NCI-H128 (cell line): ENCODE measurements around the gene TMEM271.

ENCODE experiments used
- DNase-seq: peaks from one replicate; lab custom pipeline; 2025; ENCODE audit not compliant: unreplicated experiment; lab: John Stamatoyannopoulos, UW

TMEM271 gene

DNA sequence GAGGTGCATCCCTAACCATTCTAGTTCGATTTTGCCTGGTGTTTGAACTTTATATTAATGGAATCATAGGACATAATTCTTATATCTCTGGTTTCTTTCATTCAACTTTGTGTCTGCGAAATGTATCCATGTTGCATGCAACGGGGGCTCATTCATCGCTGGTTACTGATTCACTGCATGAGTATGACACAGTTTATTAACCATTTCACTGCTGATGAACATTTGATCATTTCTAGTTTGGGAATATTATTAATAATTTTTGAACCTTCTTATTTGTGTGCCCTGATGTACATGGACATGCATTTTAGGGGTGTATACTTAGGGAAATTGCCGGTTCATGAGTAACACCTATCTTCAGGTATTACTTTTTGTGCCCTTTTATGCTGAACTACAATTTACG lies 5.1 kb upstream of the TMEM271 start:
- DNase-seq = no peak

DNA sequence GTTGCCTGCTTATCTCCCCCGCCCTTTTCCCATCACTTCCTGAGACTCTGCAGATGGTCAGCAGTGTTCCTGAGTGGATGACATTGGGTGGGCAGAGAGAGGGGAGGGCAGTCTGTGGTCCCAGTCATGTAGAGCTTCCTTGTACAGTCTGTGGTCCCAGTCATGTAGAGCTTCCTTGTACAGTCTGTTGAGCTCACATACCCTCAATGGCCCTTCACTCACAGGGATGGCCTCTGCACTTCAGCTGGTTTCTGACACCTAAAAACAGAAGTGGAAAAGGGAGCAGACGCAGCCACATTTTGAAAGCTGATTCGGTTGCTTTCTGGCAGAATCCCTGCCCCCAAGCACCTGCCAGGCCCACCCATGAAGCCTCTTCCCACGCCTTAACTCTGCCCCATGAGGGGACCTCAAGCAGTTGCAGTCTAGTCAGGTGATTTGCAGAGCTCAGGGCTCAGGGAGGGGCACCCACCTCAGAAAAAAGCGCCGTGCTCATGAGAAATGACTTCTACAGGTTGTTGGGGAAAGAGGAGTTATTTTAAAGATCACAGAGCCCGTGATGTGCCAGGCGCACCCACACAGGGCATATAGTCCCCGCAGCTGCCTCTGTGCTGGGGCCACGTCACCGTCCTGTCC lies 3.6 kb upstream of the TMEM271 start:
- DNase-seq = no peak

DNA sequence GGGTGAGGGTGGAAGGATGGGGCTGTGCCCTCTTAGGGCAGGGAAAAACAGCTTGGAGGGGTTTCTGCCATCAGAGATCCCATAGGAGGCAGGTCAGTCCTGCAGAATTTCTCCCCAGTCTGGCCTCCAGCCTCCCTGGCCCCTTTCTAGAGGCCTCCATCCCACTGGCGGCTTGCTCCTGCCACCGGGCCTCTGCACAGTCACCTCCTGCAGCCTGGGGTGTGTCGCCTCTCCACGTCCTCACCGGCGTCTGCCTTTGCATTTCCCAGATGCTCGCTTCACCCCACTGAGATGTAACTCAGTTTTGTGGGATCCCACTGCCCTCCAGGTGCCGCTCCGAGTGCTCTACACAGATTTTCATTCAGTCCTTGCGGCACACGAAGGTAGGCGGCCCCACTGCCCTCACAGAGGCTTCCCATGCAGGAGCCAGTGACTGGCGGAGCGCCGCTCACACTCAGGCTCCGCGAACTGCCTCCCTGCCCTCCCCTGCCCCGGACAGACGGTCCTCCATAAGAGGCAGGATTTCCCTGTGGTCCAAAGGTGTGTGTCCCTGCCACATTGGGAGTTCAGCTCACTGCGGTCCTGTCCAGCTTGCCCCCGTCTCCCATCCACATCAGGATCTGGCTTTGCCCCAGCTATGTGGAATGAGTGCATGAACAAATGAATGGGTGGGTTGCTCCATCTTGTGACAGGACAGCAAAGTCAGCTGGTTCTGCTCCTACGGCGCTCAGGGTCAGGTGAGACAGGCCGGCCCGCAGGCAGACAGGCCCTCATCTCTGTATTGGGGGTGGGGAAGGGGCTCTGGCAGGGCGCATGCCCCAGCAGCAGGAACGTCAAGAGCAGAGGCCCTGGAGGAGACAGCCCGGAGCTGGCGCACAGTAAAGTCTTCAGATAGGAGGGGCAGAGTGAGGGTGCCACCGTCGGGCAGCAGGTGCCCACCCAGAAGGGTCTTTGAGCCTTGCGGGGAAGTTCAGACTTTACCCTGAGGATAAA lies 2.7 kb upstream of the TMEM271 start:
- DNase-seq = no peak

DNA sequence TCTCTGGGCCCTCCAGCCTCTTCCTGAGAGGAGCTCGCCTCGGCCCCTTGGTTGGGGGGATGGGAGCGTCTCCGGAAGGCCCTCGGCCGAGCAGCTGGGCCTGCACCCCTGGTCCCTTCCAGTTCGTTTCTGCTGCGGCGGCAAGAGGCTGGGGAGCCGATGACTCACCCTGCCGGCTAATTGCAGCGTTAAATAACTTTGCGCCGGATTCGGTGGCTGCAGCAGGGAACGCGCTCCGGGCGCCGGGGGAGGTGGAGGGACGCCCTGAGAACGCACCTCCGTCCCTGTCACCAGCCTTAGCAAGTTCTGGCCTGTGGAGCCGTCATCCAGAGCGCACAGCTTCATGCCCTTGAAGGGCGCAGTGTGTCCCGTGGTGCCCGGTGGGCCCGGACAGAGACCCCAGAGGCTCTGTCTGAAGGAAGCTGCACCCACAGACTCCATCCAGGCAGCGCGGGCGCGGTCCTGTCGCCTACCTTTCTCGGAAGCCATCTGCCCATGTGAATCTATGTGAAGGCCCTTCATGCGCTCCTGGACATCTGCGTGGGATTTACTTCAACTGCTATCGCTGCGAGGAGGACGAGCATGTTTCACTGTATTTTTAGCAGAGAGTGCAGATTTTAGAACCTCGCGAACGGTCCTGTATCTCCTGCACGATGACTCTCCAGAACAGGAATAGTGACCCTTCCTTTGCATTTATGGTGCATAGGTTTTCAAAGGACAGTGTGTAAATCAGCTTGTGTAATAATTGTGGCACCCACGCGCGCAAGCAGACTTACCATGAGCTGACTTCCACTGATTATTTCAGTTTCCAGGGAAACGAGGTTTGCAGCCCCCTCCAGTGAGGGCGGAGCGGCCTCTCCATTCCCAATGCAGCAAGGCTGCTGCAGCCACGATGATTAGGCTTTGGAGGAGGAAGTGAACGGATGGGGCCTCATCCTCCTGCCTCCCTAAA lies 1.7 kb upstream of the TMEM271 start:
- DNase-seq = no peak

GRCh38 chr4:576991-577498 lies 950 bp upstream of the TMEM271 start:
- no peak for DNase-seq

- no peak for DNase-seq
Measured at GRCh38 chr4:575281-576141, 584 bp downstream of the TMEM271 start.

DNA sequence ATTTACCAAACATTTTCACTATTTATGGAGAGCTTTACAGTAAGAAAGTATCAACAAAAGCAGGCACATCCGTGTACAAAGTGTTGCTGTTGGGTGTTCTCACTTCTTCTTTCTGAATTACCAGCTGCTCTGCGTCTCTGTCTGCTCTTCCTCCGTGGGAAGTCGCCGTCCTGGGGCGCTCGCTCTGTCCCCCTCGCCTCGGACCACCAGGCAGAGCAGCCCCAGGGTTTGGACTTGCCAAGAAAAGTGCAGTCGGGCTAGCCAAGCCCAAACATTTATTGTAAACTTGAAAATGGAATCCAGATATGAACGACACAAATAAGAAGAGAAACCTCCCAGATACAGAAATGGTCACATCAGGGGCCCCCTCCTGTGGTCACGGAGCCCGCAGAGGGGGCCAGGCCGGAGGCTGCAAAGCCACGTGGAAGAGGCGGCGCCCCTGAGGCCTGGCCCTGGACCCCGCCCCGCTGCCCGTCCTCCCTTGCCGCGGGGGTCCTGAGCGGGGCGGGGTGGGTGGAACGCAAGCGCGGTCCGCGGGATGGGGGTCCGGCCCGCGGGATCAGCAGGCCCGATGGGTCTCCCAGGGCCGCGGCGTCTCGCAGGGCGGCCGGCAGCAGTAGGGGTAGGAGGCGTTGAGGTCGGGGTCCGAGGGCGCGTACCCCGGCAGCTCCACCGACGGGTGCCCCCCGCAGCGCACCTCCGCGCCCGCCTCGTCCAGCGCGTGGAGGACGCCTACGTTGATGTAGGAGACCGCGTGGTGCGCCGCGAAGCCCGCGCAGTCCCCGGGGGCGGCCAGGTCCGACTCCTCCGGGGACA lies 1.5 kb downstream of the TMEM271 start:
- DNase-seq = no peak

DNA sequence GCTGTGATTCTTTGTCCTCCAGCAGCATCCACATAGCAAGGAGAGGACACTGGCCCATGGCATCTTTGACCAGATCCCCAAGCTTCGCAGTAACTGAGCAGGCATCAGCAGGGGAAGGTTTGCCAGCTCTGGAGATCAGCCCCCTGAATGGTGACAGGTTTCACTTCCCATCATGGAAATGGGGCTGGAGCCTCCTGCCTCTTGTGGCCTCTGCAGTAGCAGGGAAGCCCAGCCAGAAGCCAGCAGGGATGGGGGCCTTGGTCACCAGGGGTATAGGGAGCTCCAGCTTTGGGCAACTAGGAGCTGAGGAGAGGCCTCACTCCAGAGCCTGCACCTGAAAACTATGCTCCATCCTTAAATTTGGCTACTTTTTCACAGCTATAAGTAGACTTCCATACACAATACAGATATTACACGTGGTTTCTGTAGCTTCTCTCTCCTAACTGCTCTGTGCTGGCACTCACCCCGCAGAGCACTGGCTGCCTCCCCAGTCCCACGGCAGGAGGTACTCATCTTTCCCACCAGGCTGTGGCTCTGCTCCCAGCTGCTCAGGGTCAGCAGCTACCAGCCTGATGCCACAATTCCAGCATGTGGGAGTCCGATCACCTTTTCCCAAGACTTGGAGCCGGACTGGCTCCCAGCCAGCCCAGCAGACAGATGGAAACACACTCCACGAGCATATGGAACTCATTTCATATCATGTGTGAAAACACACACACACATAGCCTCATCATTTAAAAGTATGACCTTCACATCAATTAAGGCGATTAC lies 2.8 kb downstream of the TMEM271 start:
- DNase-seq = no peak

DNA sequence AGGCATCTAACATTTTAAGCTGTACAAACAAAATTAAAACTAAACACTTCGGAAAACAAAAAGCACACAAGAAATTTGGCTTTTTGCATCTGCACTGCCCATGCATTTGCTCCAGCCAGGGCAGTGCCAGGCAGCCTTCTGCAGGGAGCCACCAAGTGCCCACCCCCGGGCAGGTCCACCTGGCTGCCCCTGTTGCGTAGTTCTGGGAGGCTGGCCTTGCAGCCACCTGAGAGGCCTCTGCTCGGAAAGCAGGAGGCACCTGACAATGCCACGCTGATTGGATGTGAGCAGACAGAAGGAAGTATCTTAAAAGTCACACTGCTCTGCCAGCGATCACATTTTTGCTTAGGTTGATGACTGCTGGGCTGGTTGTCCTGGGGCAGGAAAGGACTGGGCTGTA lies 3.5 kb downstream of the TMEM271 start:
- no peak for DNase-seq

DNA sequence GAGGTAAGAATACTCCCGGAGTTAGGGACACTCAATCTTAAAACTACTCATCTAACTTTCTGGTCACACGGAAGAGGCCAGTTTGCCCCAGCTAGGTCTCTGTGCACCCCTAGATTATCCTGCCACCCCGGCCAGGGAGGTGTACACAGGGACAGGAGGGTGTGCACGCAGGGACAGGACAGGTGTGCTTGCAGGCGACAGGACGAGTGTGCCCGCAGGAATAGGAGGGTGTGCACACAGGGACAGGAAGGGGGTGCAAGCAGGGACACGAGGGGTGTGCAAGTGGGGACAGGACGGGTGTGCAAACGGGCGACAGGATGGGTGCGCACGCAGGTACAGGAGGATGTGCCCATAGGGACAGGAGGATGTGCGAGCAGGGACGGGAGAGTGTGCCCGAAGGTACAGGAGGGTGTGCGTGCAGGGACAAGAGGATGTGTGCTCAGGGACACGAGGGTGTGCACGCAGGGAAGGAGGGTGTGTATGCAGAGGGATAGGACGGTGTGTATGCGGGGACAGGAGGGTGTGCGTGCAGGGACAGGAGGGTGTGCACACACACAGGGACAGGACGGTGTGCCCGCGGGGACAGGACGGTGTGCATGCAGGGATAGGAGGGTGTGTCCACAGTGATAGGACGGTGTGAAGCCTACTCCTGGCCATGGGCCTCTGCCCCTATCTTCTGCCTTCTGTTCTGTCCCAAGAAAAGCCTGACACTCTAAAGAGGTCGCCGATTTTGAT lies 4.1 kb downstream of the TMEM271 start:
- no peak for DNase-seq

DNA sequence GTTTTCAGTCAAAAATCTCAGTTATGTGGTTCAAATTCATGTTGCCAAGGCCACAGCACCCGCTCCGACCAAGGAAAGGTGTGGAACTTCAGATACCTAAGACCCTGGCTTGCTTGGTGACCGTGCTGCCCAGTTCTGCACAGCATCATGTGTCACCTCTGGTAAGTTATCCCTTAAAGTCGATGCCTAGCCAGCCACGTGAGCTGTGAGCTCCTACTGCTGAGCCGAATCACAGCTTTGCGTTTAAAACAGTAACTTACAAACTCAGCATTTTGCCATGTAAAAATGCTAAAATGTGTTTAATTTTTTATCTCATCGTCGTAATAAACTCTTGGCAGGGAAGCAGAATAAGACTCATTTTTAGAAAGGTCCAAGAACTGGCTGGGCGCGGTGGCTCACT lies 5.3 kb downstream of the TMEM271 start:
- DNase-seq = no peak

- no peak for DNase-seq
Measured at GRCh38 chr4:569958-570667, 6.0 kb downstream of the TMEM271 start.

DNA sequence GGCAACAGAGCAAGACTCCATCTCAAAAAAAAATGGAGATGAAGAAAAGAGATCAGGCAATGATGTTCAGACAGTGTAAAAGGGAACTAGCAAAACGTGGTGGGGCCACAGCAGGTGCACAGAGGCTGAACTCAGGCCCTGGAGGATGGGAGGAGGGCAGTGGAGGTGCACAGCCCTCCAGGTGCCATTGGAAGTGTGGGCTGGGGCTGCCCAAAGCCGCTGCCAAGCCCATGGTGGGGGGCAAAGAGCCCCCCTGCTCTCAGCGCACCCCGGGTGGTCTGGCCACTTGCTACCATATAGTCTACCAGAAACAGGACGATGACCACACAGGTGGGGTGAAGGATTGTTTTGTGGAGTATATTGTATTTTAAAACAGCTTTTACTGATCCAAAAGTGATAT lies 7.1 kb downstream of the TMEM271 start:
- no peak for DNase-seq

DNA sequence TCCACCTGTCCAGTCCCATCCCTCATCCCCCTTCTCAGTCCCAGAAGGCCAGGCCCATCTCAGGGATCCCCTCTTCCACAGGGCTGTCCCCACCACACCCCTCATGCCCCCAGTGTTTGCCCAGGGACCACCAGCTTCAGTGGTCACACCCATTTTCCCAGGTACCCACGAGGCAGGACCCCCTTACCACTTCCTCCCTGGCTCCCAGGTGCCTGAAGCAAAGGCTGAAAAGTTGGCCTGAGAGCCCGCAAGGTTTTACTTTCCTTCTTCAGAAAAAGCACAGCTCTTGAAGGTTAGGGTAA lies 7.8 kb downstream of the TMEM271 start:
- DNase-seq = no peak

DNA sequence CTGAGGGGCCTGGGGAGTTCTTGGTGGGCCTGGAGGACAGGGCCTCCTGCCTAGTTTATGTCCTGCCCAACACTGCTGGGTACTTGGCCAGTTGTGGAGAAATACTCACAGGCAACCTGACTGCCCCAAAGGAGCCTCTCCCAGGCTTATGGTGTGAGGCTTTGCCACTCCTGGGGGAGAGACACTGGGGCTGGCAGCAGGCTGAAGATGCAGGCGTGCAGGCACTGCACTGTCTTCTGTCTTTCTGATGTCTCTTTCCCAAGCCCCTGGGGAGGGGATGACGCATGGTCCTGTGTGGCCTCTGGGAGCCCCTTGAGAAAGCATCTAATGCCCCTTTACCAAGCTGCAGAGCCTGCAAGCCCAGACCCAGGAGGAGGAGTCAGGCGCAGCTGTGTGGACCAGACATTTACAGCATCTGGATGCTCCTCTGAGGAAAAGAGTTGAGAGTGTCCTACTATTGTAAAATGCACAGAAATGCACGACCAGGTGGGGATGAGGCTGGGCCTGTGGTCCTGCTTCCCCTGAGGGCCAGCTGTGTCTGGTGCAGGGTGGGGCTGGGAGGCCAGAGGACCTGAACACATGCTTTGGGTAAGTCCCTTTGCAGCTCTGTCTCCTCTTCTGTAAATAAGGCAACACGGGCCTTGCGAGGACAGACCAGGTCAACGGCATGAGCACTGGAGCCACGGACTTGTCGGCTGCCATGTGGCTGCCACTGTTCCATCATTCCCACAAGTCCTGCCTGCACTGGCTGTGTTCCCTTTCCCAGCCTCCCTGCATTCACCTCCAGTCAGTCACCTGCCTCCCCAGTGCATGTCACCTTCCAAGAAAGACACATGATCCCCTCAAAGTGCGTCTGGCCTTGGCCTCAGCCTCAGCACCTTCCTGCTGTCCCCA lies 8.4 kb downstream of the TMEM271 start:
- DNase-seq = no peak

- no peak for DNase-seq
Measured at GRCh38 chr4:566508-567295, 9.4 kb downstream of the TMEM271 start.
